NB4 (cell line): Measurements from ENCODE around the gene DEFB126.
A peak's percentile ranks its signal among the peaks of the same experiment; 100 is the strongest.
"Not testable (repeated sequence)": the region's sequence is repeated elsewhere in the genome, so short reads cannot be mapped to it uniquely, and the experiment has no call there.

Source experiments
- DNase-seq: peaks from one replicate; pipeline ENCODE4 v3.0.0; 2010; ENCODE audit warnings: low read depth
- H3K4me3 ChIP-seq: one replicate; pipeline ENCODE4 v1.5.1; 2011; ENCODE audit warnings: mild to moderate bottlenecking, low read depth, low read length, moderate library complexity
- MYC ChIP-seq: IDR thresholded peaks from 2 replicates; pipeline ENCODE4 v1.6.1; 2011; ENCODE audit warnings: low read depth, low read length
- POLR2A ChIP-seq: IDR thresholded peaks from 2 replicates; pipeline ENCODE4 v1.6.1; 2011; ENCODE audit warnings: mild to moderate bottlenecking; ENCODE audit not compliant: insufficient read length; ENCODE audit errors: extremely low read depth
- TF ChIP-seq, protein P1 (sequence below): IDR thresholded peaks from 2 replicates; pipeline ENCODE4 v1.6.1; 2011; ENCODE audit warnings: low read depth, low read length
- TF ChIP-seq, protein P2 (sequence below): IDR thresholded peaks from one replicate; pipeline ENCODE4 v1.5.1; 2012; ENCODE audit warnings: low read depth, low read length

DEFB126 gene

DNA sequence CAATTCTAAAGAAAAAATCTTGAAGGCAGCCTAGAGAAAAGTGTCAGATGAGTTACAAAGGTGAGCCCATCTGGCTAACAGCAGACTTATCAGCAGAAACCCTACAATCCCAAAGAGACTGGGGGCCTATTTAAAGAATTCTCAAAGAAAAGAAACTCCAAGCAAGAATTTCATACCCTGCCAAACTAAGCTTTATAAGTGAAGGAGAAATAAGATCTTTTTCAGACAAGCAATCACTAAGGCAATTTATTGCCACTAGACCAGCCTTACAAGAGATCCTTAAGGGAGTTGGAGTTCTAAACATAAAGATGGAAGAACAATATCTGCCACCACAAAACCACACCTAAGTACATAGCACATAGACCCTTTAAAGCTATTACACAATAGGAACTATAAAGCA is 24.9 kb upstream of the DEFB126 start:
- H3K4me3 ChIP-seq: no peak overlapping the region
- TF ChIP-seq POLR2A: no peak
- DNase-seq: no peak

DNA sequence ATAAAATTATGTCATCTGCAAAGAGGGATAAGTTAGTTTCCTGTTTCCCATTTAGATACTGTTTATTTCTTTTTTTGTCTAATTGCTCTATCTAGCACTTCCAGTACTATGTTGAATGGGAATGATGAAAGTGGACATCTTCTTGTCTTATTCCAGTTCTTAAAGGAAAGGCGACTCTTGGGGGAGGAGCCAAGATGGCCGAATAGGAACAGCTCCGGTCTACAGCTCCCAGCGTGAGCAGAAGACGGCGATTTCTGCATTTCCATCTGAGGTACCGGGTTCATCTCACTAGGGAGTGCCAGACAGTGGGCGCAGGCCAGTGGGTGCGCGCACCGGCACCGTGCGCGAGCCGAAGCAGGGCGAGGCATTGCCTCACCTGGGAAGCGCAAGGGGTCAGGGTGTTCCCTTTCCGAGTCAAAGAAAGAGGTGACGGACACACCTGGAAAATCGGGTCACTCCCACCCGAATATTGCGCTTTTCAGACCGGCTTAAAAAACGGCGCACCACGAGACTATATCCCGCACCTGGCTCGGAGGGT is 12.5 kb upstream of the DEFB126 start:
- DNase-seq, H3K4me3 ChIP-seq: not testable (repeated sequence)

DNA sequence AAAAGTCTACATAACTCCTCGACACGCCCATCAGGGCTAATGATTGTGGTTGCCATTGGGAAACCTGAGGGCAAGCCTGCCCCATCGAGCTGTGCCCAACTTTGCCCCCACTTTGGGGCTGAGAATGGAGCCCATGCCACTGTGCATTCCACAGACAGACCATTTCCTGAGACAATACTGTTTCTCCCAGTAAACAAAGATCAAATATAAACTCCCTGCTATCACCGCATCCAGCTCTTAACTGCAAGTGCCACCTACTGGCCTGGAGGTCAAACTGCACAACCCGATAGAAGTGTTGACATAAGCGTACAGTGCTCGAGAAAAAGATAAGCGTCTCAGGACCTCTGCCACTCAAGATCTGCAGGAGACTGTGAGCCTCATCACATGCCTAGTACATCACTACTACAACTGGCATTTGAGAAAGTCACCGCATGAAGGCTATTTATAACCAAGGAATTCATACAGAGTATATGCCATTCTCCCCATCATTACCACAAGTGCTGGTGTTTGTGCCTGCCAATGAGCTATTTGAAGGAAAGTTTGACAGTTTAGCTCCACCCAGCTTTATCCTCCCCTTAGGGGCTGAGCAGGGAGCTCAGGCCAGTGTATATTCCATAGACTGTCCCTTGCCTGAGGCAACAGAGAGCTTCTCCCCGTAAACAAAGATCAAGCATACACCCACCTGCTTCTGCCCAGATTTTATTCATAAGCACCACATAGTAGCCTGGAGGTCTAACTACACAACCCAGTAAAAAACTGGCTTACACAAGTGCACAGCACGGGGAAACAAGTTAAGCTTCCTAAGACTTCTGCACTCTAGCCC is 4.5 kb upstream of the DEFB126 start:
- no peak overlapping the region for H3K4me3 ChIP-seq
- TF ChIP-seq POLR2A (no peak), MYC (no peak)
- TF ChIP-seq, protein P1, sequence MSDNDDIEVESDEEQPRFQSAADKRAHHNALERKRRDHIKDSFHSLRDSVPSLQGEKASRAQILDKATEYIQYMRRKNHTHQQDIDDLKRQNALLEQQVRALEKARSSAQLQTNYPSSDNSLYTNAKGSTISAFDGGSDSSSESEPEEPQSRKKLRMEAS: no peak
- TF ChIP-seq, protein P2, sequence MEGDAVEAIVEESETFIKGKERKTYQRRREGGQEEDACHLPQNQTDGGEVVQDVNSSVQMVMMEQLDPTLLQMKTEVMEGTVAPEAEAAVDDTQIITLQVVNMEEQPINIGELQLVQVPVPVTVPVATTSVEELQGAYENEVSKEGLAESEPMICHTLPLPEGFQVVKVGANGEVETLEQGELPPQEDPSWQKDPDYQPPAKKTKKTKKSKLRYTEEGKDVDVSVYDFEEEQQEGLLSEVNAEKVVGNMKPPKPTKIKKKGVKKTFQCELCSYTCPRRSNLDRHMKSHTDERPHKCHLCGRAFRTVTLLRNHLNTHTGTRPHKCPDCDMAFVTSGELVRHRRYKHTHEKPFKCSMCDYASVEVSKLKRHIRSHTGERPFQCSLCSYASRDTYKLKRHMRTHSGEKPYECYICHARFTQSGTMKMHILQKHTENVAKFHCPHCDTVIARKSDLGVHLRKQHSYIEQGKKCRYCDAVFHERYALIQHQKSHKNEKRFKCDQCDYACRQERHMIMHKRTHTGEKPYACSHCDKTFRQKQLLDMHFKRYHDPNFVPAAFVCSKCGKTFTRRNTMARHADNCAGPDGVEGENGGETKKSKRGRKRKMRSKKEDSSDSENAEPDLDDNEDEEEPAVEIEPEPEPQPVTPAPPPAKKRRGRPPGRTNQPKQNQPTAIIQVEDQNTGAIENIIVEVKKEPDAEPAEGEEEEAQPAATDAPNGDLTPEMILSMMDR: peak; percentile 61
- DNase-seq: peak; percentile 44

DNA sequence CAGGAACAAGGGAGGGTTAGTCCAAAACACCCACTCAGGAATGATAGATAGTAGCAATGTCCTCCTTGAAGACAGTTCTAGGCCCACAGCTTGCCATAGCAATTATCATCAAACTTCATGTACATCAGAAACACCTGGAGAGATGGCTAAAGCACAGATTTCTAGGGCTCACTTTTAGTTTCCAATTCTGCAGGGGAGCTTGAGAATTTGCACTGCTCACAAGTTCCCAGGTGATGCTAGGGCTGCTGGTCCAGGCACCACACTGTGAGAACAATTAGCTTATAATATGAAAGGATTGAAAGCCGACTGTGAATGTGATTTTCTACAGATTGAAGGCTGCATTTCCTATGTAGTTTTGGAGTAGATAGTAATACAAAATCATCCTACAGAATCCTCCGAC is 3.5 kb downstream of the DEFB126 start:
- TF ChIP-seq, protein P2: no peak
- TF ChIP-seq POLR2A (no peak), MYC (no peak)
- TF ChIP-seq, protein P1: no peak
- no peak overlapping the region for H3K4me3 ChIP-seq
- no peak for DNase-seq

DNA sequence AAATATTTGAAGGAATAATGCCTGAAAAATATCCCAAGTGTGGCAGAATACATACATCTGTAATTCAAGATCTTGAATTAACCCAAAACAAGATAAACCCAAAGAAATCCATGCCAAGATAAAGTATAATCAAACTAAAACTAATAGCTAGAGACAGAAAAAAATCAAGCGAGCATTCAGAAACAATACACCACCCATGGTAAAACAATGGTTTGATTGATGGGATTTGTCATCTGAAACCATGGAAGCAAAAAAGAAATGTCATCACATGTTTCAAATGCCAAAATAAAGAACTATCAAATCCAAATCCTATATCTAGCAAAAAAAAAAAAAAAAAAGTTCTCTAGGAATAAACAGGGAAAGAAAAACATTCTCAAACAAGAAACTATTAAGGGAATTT is 9.7 kb downstream of the DEFB126 start:
- H3K4me3 ChIP-seq: no peak overlapping the region
- TF ChIP-seq, protein P1: no peak
- TF ChIP-seq POLR2A (no peak), MYC (no peak)
- TF ChIP-seq, protein P2: no peak
- DNase-seq: no peak

DNA sequence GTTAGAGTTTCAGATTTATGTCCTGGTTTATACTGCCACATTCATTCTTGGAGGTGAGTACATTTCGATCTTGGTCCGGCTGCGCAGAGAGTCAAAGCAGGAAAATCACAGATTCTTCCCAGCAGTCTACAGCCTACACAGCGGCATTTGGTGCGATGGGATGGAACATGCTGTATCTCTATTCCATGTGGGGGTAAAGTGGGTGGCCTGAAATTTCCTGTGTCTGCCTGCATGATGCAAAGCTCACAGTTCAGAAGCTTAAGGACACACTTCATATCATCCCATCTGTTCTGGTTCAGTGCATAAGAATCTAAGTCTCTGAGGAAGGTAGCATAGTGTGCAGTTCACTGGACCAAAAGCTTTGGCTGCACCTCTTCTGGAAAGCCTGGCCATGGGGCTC is 14.8 kb downstream of the DEFB126 start, which contains the start of gene DEFB127:
Gene DEFB127, plus strand, starts transcription at position 301 of the 400 bp plus-strand sequence. Its CDS starts 91 bp downstream, at position 392.
- TF ChIP-seq MYC: no peak
- no peak for TF ChIP-seq POLR2A
- TF ChIP-seq, protein P1: no peak
- DNase-seq: no peak
- no peak within 1 kb of the TSS for H3K4me3 ChIP-seq

DNA sequence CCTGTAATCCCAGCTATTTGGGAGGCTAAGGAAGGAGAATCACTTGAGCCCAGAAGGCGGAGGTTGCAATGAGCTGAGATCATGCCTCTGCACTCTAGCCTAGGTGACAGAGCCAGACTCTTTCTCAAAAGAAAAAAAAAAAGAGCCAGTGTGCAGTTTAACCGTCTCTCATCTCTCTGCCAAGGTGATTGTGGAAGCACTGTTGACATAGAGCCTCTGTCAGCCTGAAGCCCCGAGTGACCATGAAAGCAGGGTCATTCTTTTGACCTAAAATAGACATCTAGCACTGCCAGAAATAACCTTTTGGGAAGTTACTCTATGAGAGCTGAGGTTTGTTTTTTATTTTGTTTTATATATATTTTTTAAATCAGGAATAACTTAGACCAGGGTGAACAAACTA is 22.2 kb downstream of the DEFB126 start:
- TF ChIP-seq MYC (no peak), POLR2A (no peak)
- TF ChIP-seq, protein P2: no peak
- TF ChIP-seq, protein P1: no peak
- DNase-seq: no peak
- H3K4me3 ChIP-seq: no peak overlapping the region
